NOMO-1 treated with dmso at 0.1 percent for 144 hours (cell line): ENCODE results near the gene MTERF2.

ENCODE experiments used
- DNase-seq: peaks from one replicate; lab custom pipeline; 2025; ENCODE audit not compliant: unreplicated experiment; lab: John Stamatoyannopoulos, UW

The MTERF2 gene

GRCh38 chr12:106994579-106995220 lies 7.8 kb upstream of the MTERF2 start:
- no peak for DNase-seq

GRCh38 chr12:106987846-106988245 lies 900 bp upstream of the MTERF2 start:
- DNase-seq, result no peak

GRCh38 chr12:106986135-106986534 lies 811 bp downstream of the MTERF2 start:
- DNase-seq, result no peak

- no peak for DNase-seq
Measured at GRCh38 chr12:106985479-106985878, 1.5 kb downstream of the MTERF2 start.

GRCh38 chr12:106984588-106985137 lies 2.3 kb downstream of the MTERF2 start:
- DNase-seq, result no peak

- DNase-seq, result no peak
Measured at GRCh38 chr12:106982229-106982628, 4.7 kb downstream of the MTERF2 start.

GRCh38 chr12:106981788-106982187 lies 5.2 kb downstream of the MTERF2 start:
- no peak for DNase-seq

- no peak for DNase-seq
Measured at GRCh38 chr12:106980944-106981343, 6.0 kb downstream of the MTERF2 start.

GRCh38 chr12:106978035-106978800 lies 8.7 kb downstream of the MTERF2 start:
- no peak for DNase-seq

- DNase-seq, result no peak
Measured at GRCh38 chr12:106976668-106977067, 10.3 kb downstream of the MTERF2 start.

- no peak for DNase-seq
Measured at GRCh38 chr12:106975993-106976658, 10.8 kb downstream of the MTERF2 start.

- DNase-seq, result no peak
Measured at GRCh38 chr12:106975098-106975497, 11.8 kb downstream of the MTERF2 start.

- no peak for DNase-seq
Measured at GRCh38 chr12:106974511-106974910, 12.4 kb downstream of the MTERF2 start.

- DNase-seq, result no peak
Measured at GRCh38 chr12:106973545-106973944, 13.4 kb downstream of the MTERF2 start.

GRCh38 chr12:106971065-106971464 lies 15.9 kb downstream of the MTERF2 start:
- no peak for DNase-seq

GRCh38 chr12:106964526-106964925 lies 22.4 kb downstream of the MTERF2 start:
- no peak for DNase-seq

- no peak for DNase-seq
Measured at GRCh38 chr12:106962286-106962685, 24.7 kb downstream of the MTERF2 start.

GRCh38 chr12:106960443-106960842 lies 26.5 kb downstream of the MTERF2 start:
- DNase-seq, result no peak

GRCh38 chr12:106957583-106957982 lies 29.4 kb downstream of the MTERF2 start:
- DNase-seq, result no peak

- no peak for DNase-seq
Measured at GRCh38 chr12:106956048-106956578, 30.8 kb downstream of the MTERF2 start.

- peak; percentile 78 for DNase-seq
Measured at GRCh38 chr12:106955377-106956047, 31.4 kb downstream of the MTERF2 start, which contains the start of gene TMEM263. Gene TMEM263 (plus strand): TSS chr12:106955907. CDS start chr12:106967117, 11,210 bp downstream.
